ENCODE results near the gene SRGAP3.

DNA sequence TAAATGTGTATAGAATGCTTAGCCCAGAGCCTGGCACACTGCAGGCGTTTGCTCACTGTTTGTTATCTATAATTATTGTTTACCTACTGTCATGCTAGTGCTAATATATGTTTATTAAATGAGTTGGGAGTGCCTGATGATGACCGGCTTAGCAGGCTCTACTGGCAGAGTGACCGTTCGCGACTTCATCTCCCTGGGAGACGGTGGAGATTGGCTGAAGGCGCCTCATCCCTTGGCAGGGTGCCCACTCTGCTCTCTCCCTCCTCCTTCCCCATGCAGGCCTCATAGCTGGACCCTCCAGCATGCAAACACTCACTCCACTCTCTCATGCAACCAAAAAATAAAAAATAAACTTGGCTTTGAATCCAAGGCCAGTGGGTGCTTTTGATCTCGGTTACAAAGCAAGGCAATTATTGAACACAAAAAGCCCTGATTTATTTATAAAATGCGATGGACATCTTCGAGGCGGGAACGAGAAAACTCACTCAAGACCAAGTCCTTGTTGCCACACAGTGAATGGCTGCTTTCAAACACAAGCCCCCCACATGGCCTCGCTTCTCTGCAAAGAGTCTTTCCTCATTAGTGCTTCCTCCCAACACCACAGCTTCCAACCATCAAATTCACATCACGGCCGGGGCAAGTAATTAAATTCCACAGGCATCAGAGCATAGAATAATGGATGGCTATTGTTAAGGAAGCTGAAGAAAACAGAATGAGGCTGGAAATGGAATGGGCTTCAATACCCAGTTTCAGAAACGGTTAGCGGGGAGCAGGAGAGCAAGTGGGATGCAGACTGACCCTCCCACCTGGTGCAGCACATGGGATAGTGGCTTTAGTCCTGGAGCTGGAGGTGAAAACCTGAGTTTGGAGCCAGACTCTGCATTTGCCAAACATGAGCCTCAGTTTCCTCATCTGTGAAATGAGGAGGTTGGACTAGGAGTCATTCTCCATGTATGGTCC is 150.4 kb downstream of the SRGAP3 start:
- TF ChIP-seq, protein P1, sequence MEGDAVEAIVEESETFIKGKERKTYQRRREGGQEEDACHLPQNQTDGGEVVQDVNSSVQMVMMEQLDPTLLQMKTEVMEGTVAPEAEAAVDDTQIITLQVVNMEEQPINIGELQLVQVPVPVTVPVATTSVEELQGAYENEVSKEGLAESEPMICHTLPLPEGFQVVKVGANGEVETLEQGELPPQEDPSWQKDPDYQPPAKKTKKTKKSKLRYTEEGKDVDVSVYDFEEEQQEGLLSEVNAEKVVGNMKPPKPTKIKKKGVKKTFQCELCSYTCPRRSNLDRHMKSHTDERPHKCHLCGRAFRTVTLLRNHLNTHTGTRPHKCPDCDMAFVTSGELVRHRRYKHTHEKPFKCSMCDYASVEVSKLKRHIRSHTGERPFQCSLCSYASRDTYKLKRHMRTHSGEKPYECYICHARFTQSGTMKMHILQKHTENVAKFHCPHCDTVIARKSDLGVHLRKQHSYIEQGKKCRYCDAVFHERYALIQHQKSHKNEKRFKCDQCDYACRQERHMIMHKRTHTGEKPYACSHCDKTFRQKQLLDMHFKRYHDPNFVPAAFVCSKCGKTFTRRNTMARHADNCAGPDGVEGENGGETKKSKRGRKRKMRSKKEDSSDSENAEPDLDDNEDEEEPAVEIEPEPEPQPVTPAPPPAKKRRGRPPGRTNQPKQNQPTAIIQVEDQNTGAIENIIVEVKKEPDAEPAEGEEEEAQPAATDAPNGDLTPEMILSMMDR (tag by site-specific recombination; IDR thresholded peaks at IDR 0.05), result no peak
- TF ChIP-seq ZNF76 (tag by site-specific recombination; IDR thresholded peaks at IDR 0.05; ENCODE audit: borderline replicate concordance, low read depth) (no peak), ZNF112 (tag by site-specific recombination; IDR thresholded peaks at IDR 0.05) (no peak)
